ENCODE results near the gene CSF1.
"Not testable (repeated sequence)": the region's sequence is repeated elsewhere in the genome, so short reads cannot be mapped to it uniquely, and the experiment has no call there.

Gene CSF1

DNA sequence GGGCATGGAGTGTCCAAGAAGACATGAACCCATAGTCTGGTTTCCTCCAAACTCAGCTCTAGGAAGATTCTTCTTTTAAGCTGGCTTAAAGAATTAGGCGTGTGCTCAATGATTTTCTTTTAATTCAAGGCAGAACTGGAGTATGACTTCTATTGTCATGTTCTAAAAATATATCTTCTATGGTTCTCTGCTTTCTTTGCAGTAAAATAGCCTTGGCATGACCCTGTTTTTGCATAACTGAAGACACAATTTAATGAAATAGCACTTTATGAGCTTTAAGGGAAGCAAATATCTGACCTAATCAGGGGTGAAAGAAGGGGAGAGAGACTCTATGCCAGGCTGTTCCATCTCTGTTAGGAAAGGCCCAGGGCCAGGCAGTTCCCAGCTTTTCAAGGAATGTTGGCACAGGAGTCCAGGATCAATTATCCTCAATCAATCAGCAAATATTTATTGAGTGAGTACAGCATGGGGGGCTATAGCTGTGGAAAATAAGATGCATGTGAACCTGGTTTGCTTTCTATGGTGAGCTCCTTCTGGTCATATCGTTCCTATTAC, 7.2 kb upstream of the CSF1 start:
- no peak for DNase-seq

DNA sequence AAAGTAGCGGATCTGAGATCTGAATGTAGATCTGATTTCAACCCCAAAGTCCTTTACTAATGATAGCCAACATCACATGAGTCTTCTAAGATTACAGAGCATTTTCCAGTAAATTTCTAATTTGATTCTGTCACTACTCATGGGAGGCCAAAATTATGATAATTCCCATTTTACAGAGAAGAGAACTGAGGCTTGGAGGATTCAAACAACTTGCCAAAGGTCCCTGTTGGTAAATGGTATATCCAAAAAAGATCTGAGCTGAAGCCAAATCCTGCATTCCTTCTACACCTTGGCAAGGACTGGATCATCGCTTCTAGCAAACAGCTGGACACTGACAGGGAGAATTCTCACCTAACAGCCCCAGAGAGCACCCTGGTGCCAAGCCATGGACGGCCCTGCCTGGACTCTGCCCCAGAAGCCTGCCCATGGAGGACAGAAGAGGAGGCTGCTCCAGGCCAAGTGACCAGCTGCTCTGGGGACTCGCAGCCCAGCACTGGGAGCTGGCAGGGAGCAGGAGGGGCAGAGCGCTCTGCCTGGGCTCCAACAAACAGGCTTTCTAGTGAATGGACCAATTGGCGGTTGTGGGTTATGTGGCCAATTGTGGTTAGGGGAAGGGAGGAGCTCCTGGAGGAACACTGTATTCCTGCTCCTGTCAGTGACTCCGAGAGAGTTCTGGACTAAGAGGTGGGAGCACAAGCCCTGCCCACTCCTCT, 6.4 kb upstream of the CSF1 start:
- no peak for DNase-seq

DNA sequence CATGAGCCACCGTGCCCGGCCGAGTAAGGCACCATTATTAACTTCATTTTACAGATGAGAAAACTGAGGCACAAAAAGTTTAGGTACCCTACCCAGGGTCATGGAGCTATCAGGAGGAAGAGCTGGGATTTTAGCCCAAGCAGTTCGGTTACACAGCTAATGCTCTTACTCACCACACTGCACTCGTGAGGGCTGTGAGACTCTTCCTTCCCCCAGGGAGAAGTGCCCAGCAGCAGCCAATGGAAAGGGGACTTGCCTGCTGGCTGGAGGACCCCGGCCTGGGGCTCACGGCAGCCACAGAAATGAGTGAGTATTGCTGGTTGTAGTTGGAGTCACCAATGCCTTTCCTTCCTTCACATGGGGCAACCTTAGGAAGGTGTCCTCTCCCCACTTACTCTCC, 5.2 kb upstream of the CSF1 start:
- DNase-seq: no peak

DNA sequence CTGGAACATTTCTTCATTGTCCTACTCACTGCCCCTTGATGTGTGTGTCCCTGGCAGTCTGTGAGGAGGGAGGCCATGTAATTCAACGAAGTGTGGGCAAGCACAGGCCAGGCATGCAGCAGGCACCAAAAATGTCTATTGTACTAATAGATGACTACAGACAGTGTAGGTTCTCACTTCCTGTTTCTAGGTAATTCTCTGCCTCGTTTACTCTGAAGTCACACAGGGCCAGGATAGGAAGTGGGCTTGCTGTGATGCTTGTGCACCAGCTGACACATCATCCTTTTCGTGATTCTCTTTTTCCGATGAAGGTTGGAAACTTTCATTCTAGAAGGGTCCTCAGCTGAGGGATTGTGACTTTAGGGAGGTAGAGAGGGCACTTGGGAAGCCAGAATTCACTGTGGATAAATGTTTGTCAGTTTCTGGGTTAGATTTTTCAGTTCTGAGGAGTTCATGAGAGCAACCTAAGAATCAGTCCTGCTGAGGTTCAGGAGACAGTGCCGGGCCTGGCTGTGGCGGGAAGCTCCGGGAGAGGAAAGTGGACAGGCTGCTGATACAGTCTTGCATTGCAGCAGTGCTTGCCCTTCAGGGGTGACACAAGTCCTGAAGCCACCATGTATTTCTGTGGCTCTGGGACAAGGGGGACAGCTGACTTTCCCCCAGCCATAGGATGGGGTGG, 4.3 kb upstream of the CSF1 start:
- peak; percentile 47 for DNase-seq

DNA sequence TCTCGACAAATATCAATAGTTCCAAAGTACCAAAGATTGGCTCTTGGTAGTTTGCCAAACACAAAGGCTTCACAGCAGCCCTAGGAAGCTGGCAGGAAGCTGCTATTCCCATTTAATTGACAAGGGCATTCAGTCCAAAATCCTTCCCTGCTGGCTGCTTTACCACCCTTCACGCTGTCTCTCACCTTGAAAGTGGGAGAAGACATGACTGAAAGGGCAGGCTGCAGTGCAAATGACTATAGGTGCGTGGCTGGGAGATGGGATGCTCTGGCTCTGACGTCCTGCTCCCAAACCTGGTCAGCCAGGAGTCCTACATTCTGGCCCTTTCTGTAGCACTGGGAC, 3.8 kb upstream of the CSF1 start:
- DNase-seq: no peak

DNA sequence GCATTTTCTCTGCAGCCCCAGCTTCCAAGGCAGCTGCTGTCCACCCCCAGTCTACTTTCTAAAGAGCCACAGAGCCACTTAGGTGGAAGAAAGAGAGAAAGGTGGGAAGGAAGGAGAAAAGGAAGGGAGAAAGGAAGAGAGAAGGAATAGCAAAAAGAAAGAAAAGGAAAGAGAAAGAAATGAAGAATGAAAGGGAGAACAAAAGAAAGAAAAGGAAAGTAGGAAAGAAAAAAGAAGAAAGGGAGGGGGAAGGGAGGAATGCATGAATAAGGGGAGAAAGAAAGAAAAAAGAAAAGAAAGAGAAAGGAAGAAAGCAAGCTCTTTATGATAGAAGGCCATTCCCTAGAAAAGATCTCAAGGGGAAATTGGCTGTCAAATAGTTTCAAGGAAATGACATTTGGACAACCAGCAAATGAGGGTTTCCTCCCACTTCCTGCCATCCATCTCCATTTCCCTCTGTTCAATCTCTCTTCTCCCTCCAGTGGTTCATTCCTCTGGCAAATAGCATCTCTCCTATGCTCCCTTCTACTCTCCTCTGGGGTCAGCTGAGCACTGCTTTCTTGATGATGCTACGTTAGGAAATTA, 3.4 kb upstream of the CSF1 start:
- DNase-seq: no peak

DNA sequence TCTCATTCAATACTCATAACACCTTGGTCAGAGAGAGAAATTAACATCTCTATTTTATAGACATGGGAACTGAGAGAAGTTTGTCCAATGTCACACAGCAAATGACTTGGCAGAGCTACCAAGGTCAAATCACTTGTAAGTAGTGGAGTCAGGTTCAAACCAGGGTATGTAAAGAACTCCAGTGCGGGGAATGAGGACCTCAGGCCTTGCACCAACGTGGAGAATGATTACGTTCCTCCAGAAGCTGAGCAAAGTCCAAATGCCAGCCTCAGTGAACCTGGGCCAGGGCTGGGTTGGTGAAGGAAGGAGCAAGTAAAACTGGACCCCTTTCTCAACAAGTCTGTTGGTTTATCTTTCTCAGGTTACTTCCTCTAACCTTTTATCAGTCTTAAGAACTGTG, 1.8 kb upstream of the CSF1 start:
- DNase-seq: no peak

DNA sequence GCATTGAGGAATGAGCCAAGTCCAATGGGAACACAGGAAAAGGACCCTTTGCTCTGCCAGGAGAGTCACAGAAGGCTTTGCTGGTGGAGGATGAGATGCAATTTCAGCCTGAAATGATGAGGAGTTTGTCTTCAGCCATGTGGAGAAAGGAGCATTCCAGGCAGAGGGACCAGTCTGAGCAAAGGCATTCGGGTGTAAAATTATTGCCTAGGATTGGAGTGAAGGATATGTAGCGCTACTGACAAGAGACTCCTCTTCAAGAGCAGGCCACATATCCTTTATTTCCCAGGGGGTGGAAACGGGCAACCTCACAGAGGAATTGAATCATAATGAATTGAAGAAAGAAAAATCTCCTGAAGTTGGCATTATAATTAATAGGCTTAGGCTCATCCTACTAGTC, 1.1 kb upstream of the CSF1 start:
- no peak for DNase-seq

DNA sequence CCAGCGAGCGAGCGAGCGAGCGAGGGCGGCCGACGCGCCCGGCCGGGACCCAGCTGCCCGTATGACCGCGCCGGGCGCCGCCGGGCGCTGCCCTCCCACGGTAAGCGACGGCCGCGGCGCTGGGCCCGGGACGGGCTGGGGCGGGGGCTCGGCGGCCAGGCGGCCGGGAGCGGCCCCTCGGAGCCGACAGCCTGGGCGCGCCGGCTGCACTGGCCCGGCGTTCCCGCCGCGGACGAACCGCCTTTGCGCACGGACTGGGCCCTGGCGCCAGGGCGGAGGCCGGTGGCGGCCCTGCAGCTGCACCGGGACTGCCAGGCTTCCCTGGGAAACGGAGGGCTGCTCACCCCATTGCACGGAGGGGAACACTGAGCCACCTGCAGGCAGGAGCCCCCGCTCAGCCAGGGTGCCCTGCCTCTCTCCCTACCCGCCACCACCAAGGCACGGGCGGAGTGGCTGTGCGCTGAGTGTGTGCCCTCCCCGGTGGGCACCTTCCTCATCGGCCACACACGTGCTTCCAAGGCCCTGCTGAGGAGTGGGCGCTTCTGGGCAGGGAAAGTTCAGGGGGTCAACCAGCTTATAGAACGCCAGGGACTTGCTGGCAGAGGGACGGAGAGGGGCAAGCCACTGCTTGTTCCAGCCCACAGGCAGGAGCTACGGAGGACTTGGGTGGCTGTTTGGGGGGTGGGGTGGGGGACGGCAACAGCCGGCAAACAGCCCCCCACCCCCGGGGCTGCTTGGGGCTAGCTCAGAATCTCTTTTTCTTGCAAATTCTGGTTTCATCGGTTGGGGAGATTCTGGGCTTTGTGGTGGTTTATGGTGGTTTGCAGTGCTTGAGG, 532 bp downstream of the CSF1 start:
- DNase-seq: no peak

DNA sequence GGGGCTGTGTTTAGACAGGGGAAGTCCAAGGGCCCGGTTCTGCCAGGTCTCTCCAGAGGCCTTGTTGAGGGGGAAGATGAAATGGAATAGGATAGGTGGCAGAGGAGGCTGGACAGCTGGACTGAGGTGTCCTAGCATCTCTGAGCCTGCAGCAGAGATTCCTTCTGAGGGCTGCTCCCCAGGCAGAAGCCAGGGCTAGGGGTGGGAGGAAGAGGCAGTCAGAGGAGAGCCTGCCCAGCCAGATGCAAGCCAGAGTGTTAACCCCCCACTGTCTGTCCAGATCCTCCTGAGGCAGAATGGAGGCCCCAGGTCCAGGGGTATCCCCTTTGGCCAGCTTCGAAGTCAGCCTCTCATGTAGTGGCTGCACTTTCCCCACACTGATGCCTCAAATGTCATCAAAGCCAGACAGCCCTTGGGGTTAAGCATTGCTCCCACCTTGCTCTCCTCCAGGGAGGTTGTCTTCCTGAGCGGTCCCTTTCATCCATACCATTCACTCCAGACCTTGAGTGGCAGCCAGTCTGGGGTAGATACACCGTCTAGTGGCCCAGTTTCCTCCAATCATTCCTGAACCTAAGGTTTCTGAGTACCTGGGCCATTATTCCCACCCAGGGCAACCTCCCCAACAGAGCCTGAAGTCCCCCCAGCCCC, 1.7 kb downstream of the CSF1 start:
- no peak for DNase-seq

DNA sequence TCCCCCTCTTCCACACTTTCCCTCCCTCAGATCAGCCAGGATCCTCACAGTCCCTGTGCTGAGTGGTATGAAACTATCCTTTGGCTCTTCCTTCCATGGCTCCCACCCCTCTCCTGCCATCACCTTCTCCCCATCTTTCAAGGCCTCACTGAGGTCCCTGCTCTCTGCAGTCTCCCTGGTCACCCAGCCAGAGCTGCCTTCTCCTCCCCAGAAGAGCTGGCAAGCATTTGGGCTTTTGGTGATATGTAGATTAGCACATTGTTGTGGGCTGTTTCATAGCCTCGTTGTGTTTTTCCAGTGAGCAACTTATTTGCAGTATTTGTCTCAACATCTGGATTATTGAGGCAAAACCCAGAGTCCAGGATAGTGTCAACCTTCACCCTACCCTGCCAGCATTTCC, 2.2 kb downstream of the CSF1 start:
- DNase-seq: no peak

DNA sequence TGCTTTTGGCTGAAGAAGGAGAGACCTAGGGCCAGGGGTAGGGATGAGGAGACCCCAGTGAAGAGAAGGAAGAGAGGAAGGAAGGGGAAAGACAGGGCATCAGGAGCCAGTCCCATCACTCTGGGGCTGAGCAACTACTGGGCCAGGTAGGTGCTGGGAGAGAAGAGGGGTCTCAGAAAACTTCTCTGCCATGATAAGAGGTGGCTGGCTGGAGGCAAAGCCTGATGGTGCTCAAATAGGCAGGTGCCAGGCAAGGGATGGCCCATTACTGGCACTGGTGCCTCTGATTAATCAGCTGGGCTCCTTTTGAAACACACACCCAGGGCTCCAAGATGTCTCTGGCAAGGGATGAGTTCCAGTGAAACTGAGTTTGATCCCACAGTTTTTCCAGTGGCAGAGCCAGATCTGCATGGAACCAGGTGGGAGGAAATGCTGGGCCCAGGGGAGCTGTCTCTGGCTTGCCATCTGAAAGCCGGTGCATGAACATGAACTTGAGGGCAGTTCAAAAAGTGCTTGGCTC, 2.8 kb downstream of the CSF1 start:
- DNase-seq: no peak

DNA sequence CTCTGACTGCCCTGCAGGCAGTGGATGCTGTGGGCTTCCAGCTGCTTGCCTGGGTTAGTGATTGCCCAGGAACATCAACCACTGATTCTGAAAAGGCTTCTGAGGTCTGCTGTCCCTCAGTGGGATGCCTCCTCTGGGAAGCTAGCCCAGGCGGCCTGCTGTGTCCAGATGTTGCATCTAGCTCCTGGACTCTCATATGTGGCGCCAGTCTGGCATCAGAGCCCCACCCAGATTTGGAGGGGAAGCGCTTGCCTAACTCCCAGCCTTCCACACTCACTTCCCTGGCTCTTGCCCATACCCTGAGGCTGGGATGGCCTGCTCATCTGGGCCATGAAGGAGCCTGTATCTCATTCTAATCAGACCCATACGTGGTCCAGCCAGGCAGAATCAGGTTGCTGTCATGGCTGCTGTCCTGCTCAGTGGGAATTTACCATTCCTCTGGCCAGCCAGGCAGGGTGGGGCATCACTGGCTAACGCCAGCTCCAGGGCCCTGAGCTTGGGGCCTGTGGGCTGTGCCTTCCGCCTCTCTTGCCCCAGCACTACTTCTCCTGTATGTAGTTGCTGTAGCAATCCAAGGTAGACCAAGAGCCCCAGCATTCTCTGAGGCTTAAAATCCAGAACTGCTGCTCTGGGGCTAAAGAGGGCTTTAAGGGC, 4.1 kb downstream of the CSF1 start:
- no peak for DNase-seq

DNA sequence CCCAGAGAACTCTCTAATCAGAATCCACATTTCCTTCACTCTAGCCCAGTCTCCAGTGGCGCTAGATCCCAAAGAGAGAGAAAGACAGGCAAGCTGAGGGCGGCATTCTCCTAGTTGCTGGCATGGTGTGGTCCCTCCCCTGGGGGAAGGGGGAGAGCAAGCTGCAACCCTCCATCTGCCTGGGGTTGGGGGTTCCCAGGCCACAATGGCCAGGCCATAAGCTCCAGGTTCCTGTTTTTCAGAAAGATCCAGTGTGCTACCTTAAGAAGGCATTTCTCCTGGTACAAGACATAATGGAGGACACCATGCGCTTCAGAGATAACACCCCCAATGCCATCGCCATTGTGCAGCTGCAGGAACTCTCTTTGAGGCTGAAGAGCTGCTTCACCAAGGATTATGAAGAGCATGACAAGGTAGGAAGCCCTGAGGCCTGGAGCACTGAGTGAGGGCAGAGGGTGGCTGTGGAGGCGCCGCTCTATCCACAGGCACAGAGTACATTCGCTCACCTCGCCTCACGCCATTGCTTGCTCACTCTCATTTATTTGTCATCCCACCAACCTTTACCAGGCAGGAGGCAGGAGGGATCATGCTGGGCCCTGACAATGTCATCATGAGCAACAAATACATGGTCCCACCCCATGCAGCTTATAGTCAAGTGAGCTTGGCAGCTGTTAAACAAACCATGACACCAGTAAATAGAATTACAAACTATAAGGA, 6.6 kb downstream of the CSF1 start:
- DNase-seq: no peak

DNA sequence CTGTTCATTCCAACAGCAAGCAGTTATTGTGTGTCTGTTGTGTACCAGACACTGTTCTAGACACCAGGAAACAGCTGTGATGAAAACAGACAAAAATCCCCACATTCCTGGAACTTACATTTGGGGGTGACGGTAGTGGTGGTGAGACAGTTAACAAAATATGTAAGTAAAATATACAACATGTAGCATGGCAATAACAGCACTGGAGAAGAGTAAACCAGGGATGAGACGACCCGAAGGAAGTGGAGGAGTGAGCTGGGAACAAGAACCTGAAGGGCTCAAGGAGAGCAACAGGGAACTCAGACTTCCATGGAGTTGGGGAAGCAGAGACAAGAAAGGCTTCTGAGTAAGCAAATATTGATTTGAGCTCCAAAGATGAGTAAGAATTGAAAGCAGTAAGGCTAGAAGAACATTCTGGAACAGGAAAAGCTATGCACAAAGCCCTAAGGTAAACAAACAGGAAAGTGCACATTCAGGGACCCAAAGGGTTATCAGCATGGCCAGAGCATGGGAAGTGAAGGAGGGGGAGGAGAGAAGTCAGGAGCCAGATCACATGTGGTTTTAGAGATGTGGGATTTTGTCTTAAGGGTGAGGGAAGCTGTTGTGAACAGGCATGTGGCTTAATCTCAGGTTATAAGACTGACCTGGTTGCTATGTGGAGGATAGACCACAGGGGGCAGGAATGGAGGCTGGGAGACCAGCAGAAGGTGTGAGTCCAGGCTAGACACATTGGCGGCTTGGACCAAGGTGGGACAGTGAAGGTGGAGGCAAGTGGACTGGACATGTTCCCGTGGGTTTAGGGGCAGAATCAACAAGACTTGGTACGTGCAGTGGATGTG, 7.3 kb downstream of the CSF1 start:
- DNase-seq: no peak

DNA sequence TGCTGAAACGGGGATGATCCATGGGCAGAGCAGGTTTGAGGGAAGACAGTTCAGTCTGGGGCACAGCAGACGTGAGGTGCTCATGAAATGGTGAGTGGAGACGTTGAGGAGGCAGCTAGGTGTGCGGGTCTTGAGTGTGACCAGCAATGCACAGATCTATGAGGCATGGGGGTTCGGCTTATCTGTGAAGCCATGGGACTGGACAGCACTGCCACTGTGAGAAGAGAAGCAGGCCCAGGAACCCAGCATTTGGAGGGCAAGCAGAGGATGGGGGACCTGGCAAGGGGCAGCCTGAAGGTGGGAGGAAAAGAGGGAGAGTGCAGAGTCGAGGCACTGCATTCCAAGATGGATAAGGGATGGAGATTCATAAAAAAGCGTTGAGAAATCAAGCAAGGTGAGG, 8.0 kb downstream of the CSF1 start:
- DNase-seq: no peak

DNA sequence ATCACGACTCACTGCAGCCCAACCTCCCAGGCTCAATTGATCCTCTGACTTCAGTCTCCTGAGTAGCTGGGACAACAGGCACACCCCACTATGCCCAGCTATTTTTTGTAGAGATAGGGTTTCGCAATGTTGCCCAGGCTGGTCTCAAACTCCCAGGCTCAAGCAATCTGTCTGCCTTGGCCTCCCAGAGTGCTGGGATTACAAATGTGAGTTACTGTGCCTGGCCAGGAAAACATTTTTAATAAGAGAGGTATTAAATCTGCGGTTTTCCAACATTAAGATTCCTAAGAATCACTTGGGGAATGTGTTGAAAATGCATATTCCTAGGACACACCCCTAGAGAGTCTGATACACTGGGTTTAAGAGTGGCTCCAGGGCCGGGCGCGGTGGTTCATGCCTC, 8.7 kb downstream of the CSF1 start:
- no peak for DNase-seq

DNA sequence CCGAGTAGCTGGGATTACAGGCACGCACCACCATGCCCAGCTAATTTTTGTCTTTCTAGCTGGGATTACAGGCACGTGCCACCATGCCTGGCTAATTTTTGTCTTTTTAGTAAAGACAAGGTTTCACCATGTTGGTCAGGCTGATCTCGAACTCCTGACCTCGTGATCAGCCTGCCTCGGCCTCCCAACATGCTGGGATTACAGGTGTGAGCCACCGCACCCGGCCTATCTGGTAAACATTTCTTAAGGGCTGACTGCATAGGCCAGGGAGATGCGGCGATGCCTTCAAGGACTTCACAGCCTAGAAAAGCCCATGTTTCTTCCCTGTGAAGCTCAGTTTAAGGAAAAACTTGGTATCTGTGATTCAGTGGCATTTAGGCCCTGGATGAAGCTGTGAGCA, 9.7 kb downstream of the CSF1 start:
- DNase-seq: not testable (repeated sequence)

DNA sequence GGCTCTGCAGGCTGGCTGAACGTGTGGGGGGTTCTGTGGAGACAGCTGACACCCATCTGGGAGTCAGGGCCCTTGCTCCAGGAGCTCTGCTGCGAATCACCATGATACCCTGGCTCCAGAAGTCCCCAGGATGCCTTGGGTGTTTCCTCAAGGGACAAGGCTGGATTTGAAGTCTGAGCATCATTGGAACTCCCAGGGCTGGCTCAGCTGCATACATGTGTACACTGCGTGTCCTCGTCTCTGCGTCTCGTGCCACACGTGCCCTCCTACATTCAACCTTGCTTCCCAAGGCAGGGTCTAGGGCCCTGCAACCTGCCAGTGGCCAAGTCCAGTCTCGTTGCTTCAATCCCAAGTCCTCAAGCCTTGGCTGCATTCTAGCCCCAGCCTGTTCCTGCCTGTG, 11.7 kb downstream of the CSF1 start:
- DNase-seq: no peak

DNA sequence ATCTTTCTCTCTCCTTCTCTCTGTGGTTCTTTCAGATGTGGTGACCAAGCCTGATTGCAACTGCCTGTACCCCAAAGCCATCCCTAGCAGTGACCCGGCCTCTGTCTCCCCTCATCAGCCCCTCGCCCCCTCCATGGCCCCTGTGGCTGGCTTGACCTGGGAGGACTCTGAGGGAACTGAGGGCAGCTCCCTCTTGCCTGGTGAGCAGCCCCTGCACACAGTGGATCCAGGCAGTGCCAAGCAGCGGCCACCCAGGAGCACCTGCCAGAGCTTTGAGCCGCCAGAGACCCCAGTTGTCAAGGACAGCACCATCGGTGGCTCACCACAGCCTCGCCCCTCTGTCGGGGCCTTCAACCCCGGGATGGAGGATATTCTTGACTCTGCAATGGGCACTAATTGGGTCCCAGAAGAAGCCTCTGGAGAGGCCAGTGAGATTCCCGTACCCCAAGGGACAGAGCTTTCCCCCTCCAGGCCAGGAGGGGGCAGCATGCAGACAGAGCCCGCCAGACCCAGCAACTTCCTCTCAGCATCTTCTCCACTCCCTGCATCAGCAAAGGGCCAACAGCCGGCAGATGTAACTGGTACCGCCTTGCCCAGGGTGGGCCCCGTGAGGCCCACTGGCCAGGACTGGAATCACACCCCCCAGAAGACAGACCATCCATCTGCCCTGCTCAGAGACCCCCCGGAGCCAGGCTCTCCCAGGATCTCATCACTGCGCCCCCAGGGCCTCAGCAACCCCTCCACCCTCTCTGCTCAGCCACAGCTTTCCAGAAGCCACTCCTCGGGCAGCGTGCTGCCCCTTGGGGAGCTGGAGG, 12.7 kb downstream of the CSF1 start:
- no peak for DNase-seq
